ENCODE measurements around the gene PLPP1. TPM values are rescaled to one million over a fixed set of nuclear protein-coding genes. Genes with fewer than 3 reads are reported as not detected.

The PLPP1 gene
- total RNA-seq = 1 to 10 TPM; 7.0 to 7.9 TPM
- polyA plus RNA-seq = 10 to 100 TPM; 11.7 to 23.3 (median 15.7) TPM
- 8.7 to 15.9 (median 11.1) reads per million in 6 experiments for total RNA-seq

DNA sequence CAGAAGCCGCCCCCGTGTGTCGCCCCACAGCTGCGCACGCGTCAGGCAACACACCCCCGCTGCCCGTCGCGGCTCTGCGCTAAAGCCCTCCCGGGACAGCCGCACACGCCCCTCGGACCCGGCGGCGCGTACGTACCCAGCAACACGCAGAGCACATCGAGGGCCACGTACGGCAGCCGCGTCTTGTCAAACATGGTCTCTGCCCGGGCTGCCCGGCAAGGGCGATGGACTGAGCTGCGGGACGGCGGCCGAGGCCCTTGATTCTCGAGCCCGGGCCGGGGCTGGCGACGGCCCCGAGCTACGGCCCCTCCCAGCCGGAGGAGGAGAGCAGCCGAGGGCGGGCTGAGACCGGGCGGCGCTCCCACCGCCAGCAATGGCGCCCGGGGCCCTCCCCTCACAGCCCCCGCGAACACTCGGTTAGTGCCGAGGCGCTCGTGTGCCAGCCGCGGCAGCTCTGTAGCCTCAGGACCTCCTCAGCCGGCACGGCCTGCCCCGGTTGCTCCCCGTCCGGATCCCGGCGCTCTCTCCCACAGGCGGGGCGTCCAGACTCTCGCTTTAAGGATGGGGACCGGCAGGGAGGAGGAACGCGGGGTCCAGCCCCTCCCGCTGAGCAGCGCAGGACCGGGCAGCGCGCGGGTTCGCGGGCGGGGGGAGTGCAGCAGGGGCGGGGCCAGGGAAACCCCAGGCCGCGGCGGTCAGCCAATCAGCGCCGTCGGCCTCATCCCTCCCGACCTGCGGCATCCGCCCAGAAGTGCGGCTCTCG is at the start of gene PLPP1:
Gene PLPP1, minus strand, starts transcription at position 529 of the 763 bp plus-strand sequence. Its CDS starts 335 bp downstream, at position 194.
- peak within 1 kb of the TSS; percentile 66 to 96 (median 94) for H3K27ac Mint-ChIP-seq
- H3K4me1 Mint-ChIP-seq = peaks cover 24 to 55% (median 40%) of the 10 kb centered on the region in 4 donors

DNA sequence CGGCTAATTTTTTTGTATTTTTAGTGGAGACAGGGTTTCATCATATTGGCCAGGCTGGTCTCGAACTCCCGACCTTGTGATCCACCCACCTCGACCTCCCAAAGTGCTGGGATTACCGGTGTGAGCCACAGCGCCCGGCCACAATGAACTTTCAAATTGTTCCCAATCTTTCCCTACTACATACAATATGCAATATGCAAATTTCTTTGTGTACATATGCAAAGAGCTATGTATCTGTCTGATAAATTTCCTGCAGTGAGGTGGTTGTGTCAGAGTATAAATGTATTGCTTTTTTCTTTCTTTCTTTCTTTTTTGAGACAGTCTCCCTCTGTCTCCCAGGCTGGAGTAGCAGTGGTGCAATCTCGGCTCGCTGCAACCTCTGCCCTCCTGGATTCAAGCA is 48.8 kb upstream of the PLPP1 start:
- DNase-seq (no peak), ATAC-seq (no peak)
- POLR2A ChIA-PET = no interaction called here
- H3K27ac Mint-ChIP-seq = peak overlapping the region in 4 of 10 donors; percentile 11 to 76 (median 37)
- H3K4me3 Mint-ChIP-seq = no peak overlapping the region
- no peaks in the 10 kb centered on the region for H3K9me3 Mint-ChIP-seq
- H3K27me3 Mint-ChIP-seq = peaks cover 0 to 2% (median 0%) of the 10 kb centered on the region in 5 donors
- no peaks in the 10 kb centered on the region for H3K36me3 Mint-ChIP-seq
- peaks cover 6 to 16% (median 11%) of the 10 kb centered on the region in 4 donors for H3K4me1 Mint-ChIP-seq

More for the DNA sequence above, at the start of gene PLPP1:
- POLR2A ChIA-PET = interaction anchor here (1.6 kb wide), 2 partner anchors 9 to 227 kb away, joined by 5 to 9 read pairs; partner anchors contain the start of genes DHX29 and MTREX
- H3K4me3 Mint-ChIP-seq = peak within 1 kb of the TSS; percentile 87 to 97 (median 92)
- peaks cover 0 to 11% (median 11%) of the 10 kb centered on the region in 3 donors for H3K36me3 Mint-ChIP-seq
- no peaks in the 10 kb centered on the region for H3K9me3 Mint-ChIP-seq
- peak; percentile 84 to 85 for ATAC-seq
- no peaks in the 10 kb centered on the region for H3K27me3 Mint-ChIP-seq
- peak; percentile 71 to 94 (median 85) for DNase-seq

GRCh38 chr5:55582256-55582655 is 47.5 kb upstream of the PLPP1 start:
- POLR2A ChIA-PET = no interaction called here
- Mint-ChIP-seq H3K9me3 (no peaks in the 10 kb centered on the region), H3K4me3 (peak overlapping the region in 7 of 10 donors; percentile 11 to 57 (median 42)), H3K4me1 (peaks cover 9 to 16% (median 11%) of the 10 kb centered on the region in 4 donors), H3K27ac (peak overlapping the region in 6 of 10 donors; percentile 15 to 83 (median 42)), H3K27me3 (peaks cover 0 to 2% (median 0%) of the 10 kb centered on the region in 5 donors), H3K36me3 (no peaks in the 10 kb centered on the region)
- DNase-seq (peak in 3 of 10 donors; percentile 3 to 46 (median 45)), ATAC-seq (peak in 1 of 2 donors; percentile 96)

GRCh38 chr5:55580042-55580441 is 45.3 kb upstream of the PLPP1 start:
- H3K4me1 Mint-ChIP-seq = peaks cover 9 to 19% (median 13%) of the 10 kb centered on the region in 4 donors
- H3K9me3 Mint-ChIP-seq = no peaks in the 10 kb centered on the region
- ATAC-seq (no peak), DNase-seq (no peak)
- peaks cover 0 to 2% (median 0%) of the 10 kb centered on the region in 5 donors for H3K27me3 Mint-ChIP-seq
- no peak overlapping the region for H3K4me3 Mint-ChIP-seq
- peaks cover 0 to 2% (median 0%) of the 10 kb centered on the region in 3 donors for H3K36me3 Mint-ChIP-seq
- POLR2A ChIA-PET = no interaction called here
- H3K27ac Mint-ChIP-seq = no peak overlapping the region

GRCh38 chr5:55578771-55579170 is 44.0 kb upstream of the PLPP1 start:
- POLR2A ChIA-PET = interaction anchor here (0.6 kb wide), 1 partner anchor 93 kb away, joined by 4 read pairs; no protein-coding TSS in a partner anchor
- Mint-ChIP-seq H3K4me1 (peaks cover 9 to 19% (median 13%) of the 10 kb centered on the region in 4 donors), H3K9me3 (no peaks in the 10 kb centered on the region), H3K27me3 (peaks cover 0 to 2% (median 0%) of the 10 kb centered on the region in 5 donors), H3K27ac (peak overlapping the region in 1 of 10 donors; percentile 31), H3K4me3 (no peak overlapping the region), H3K36me3 (peaks cover 0 to 2% (median 0%) of the 10 kb centered on the region in 3 donors)
- DNase-seq (no peak), ATAC-seq (no peak)

DNA sequence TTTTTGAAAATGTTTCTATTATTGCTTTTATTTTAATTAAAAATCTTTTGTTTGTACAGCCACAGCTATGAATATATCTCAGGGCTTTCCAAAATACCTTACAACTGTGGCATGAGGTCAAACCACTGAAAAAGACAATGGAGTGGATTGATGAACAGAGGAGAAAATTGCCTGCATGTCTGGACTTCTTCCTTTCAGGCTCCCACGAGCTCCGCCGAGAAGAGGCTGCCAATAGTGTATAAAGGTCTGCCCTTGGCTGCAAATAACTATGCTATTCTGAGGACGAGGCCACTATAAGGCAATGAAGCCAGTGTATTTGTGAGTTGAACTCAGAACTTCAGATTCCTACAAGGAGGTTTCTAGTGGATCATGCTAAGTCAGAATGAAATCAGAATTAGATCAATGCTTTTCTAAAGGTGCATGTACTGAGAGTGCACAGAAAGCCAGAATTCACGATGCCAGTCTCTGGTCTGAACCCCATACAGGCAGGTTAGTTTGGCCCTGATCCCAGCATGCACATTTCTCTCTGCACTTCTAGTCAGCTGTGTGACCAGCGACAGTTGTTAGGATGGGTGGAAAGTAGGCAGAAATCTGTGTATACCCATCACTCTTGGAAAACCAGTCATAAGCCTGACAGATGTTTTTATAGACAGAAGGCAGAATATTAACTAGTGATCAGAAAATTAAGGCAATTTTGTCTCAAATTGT is 42.7 kb upstream of the PLPP1 start:
- no peak overlapping the region for H3K27ac Mint-ChIP-seq
- no peak overlapping the region for H3K4me3 Mint-ChIP-seq
- POLR2A ChIA-PET = no interaction called here
- H3K9me3 Mint-ChIP-seq = no peaks in the 10 kb centered on the region
- H3K27me3 Mint-ChIP-seq = peaks cover 0 to 2% (median 0%) of the 10 kb centered on the region in 5 donors
- peaks cover 5 to 18% (median 7%) of the 10 kb centered on the region in 4 donors for H3K4me1 Mint-ChIP-seq
- DNase-seq (no peak), ATAC-seq (no peak)
- H3K36me3 Mint-ChIP-seq = peaks cover 0 to 2% (median 0%) of the 10 kb centered on the region in 3 donors

GRCh38 chr5:55576661-55577060 is 41.9 kb upstream of the PLPP1 start:
- Mint-ChIP-seq H3K36me3 (peaks cover 0 to 2% (median 0%) of the 10 kb centered on the region in 3 donors), H3K27me3 (peaks cover 0 to 2% (median 0%) of the 10 kb centered on the region in 5 donors), H3K4me3 (no peak overlapping the region), H3K27ac (peak overlapping the region in 1 of 10 donors; percentile 45), H3K4me1 (peaks cover 4 to 16% (median 7%) of the 10 kb centered on the region in 4 donors), H3K9me3 (no peaks in the 10 kb centered on the region)
- POLR2A ChIA-PET = no interaction called here
- ATAC-seq (no peak), DNase-seq (no peak)

DNA sequence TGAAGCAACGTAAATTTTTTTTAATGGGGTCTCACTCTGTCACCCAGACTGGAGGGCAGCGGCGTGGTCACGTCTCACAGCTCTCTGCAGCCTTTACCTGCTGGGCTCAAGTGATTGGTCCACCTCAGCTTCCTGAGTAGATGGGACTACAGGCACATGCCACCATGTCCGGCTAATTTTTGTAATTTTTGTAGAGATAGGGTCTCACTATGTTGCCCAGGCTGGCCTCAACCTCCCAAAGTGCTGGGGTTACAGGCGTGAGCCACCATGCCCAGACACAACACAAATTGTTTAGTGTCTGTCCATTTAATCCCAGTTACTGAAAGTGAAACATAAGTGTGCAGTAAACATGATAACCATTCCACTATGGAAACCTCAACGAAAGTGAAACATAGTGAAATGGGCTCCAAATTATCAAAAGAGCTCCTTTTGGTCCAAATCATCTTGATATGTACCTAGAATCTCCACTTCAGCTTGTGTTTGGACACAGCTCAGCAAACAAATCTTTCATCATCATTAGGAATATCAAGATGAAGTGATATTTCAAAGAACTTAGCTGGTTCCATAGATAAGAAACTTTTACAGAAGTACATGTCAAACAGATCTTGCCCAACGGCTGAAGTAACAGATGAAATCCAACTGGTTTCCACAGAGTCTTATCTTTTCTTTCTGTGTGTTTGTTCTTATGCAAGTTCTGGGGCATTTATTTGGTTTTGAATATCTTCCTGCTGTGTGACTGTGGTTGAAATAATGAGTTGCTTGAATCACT is 41.2 kb upstream of the PLPP1 start:
- H3K27ac Mint-ChIP-seq = peak overlapping the region in 1 of 10 donors; percentile 45
- no peak overlapping the region for H3K4me3 Mint-ChIP-seq
- H3K4me1 Mint-ChIP-seq = peaks cover 4 to 14% (median 7%) of the 10 kb centered on the region in 4 donors
- DNase-seq (no peak), ATAC-seq (no peak)
- POLR2A ChIA-PET = no interaction called here
- peaks cover 0 to 2% (median 0%) of the 10 kb centered on the region in 3 donors for H3K36me3 Mint-ChIP-seq
- no peaks in the 10 kb centered on the region for H3K9me3 Mint-ChIP-seq
- H3K27me3 Mint-ChIP-seq = peaks cover 0 to 2% (median 0%) of the 10 kb centered on the region in 5 donors

DNA sequence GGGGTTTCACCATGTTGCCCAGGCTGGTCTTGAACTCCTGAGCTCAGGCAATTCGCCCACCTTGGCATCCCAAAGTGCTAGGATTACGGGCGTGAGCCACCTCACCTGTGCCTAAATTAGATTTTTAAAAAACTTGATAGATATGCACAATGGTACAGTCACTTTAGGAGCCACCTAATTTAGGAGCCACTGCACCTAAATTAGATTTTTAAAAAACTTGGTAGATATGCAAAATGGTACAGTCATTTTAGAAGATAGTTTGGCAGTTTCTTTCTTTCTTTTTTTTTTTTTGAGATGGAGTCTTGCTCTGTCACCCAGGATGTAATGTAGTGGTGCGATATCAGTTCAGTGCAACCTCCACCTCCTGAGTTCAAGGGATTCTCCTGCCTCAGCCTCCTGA is 37.8 kb upstream of the PLPP1 start:
- Mint-ChIP-seq H3K4me3 (no peak overlapping the region), H3K27ac (peak overlapping the region in 1 of 10 donors; percentile 62), H3K9me3 (no peaks in the 10 kb centered on the region), H3K27me3 (no peaks in the 10 kb centered on the region), H3K4me1 (peaks cover 2 to 14% (median 6%) of the 10 kb centered on the region in 4 donors), H3K36me3 (peaks cover 0 to 2% (median 0%) of the 10 kb centered on the region in 3 donors)
- DNase-seq (no peak), ATAC-seq (no peak)
- POLR2A ChIA-PET = no interaction called here

GRCh38 chr5:55572020-55572419 is 37.3 kb upstream of the PLPP1 start:
- POLR2A ChIA-PET = no interaction called here
- Mint-ChIP-seq H3K9me3 (no peaks in the 10 kb centered on the region), H3K4me1 (peaks cover 2 to 14% (median 6%) of the 10 kb centered on the region in 4 donors), H3K27ac (peak overlapping the region in 1 of 10 donors; percentile 91), H3K27me3 (no peaks in the 10 kb centered on the region), H3K36me3 (peaks cover 0 to 2% (median 0%) of the 10 kb centered on the region in 3 donors), H3K4me3 (no peak overlapping the region)
- ATAC-seq (no peak), DNase-seq (no peak)

GRCh38 chr5:55570570-55570969 is 35.8 kb upstream of the PLPP1 start:
- peaks cover 2 to 8% (median 5%) of the 10 kb centered on the region in 4 donors for H3K4me1 Mint-ChIP-seq
- no peaks in the 10 kb centered on the region for H3K27me3 Mint-ChIP-seq
- DNase-seq (no peak), ATAC-seq (no peak)
- POLR2A ChIA-PET = no interaction called here
- no peaks in the 10 kb centered on the region for H3K9me3 Mint-ChIP-seq
- no peak overlapping the region for H3K4me3 Mint-ChIP-seq
- H3K27ac Mint-ChIP-seq = peak overlapping the region in 1 of 10 donors; percentile 40
- H3K36me3 Mint-ChIP-seq = no peaks in the 10 kb centered on the region

DNA sequence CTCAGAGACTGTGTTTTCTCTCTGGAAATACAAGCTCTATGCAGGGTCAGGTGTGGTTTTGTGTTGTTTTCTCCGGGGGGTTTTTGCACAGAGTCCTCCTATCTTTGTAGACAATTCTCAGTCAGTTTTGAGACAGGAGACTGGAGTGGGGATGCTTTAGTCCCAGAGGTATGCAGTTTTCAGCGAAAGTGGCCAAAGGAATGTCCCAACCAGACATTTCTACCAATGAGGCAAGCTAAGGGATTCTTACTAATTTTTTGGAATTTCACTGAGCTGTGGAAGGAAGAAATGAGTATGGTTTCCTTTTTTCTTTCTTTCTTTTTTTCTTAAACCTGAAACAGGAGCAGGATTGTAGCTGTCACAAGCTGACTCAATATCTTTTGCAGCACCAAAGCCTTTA is 35.3 kb upstream of the PLPP1 start:
- no peaks in the 10 kb centered on the region for H3K36me3 Mint-ChIP-seq
- POLR2A ChIA-PET = no interaction called here

More for the DNA sequence above, 35.3 kb upstream of the PLPP1 start:
- Mint-ChIP-seq H3K9me3 (no peaks in the 10 kb centered on the region), H3K4me3 (no peak overlapping the region), H3K4me1 (peaks cover 2 to 8% (median 6%) of the 10 kb centered on the region in 4 donors), H3K27me3 (no peaks in the 10 kb centered on the region), H3K27ac (peak overlapping the region in 1 of 10 donors; percentile 13)
- no peak for DNase-seq
- ATAC-seq = no peak

All from naive thymus-derived CD8-positive, alpha-beta T cell (primary cell).